Subcutaneous abdominal adipose tissue (tissue), 5 donors: ENCODE measurements around the gene TLNRD1.
A peak's percentile ranks its signal among the peaks of the same experiment; 100 is the strongest.

ENCODE experiments used
- H3K27ac ChIP-seq: one replicate; pipeline ENCODE4 v1.7.0; 2013; ENCODE audit warnings: low read depth, mild to moderate bottlenecking, inconsistent platforms, low read length, moderate library complexity
- H3K27me3 ChIP-seq, 5 donors: one replicate each; pipeline ENCODE4 v1.7.0; 2013; ENCODE audit warnings: low read length in 5 of 5, inconsistent platforms in 1 of 5; ENCODE audit not compliant: control insufficient read depth in 5 of 5, insufficient read depth in 4 of 5
- H3K36me3 ChIP-seq, 5 donors: one replicate each; pipeline ENCODE4 v1.7.0; 2013; ENCODE audit warnings: low read length in 5 of 5; ENCODE audit not compliant: control insufficient read depth in 5 of 5, insufficient read depth in 5 of 5
- H3K4me1 ChIP-seq, 5 donors: one replicate each; pipeline ENCODE4 v1.7.0; 2013; ENCODE audit warnings: low read length in 5 of 5, mild to moderate bottlenecking in 3 of 5, moderate library complexity in 1 of 5; ENCODE audit not compliant: control insufficient read depth in 5 of 5, insufficient read depth in 5 of 5
- H3K4me3 ChIP-seq, 5 donors: one replicate each; pipeline ENCODE4 v1.7.0; 2013; ENCODE audit warnings: low read length in 5 of 5, low read depth in 1 of 5
- H3K9ac ChIP-seq, 5 donors: one replicate each; pipeline ENCODE4 v1.7.0; 2013; ENCODE audit warnings: low read length in 5 of 5, mild to moderate bottlenecking in 4 of 5, moderate library complexity in 3 of 5
- H3K9me3 ChIP-seq, 5 donors: one replicate each; pipeline ENCODE4 v1.7.0; 2013; ENCODE audit warnings: low read length in 5 of 5; ENCODE audit not compliant: control insufficient read depth in 5 of 5
- donor health status: healthy.
- donor health status: healthy.
- donor health status: healthy.
- donor health status: healthy.
- donor health status: healthy.

The TLNRD1 gene

DNA sequence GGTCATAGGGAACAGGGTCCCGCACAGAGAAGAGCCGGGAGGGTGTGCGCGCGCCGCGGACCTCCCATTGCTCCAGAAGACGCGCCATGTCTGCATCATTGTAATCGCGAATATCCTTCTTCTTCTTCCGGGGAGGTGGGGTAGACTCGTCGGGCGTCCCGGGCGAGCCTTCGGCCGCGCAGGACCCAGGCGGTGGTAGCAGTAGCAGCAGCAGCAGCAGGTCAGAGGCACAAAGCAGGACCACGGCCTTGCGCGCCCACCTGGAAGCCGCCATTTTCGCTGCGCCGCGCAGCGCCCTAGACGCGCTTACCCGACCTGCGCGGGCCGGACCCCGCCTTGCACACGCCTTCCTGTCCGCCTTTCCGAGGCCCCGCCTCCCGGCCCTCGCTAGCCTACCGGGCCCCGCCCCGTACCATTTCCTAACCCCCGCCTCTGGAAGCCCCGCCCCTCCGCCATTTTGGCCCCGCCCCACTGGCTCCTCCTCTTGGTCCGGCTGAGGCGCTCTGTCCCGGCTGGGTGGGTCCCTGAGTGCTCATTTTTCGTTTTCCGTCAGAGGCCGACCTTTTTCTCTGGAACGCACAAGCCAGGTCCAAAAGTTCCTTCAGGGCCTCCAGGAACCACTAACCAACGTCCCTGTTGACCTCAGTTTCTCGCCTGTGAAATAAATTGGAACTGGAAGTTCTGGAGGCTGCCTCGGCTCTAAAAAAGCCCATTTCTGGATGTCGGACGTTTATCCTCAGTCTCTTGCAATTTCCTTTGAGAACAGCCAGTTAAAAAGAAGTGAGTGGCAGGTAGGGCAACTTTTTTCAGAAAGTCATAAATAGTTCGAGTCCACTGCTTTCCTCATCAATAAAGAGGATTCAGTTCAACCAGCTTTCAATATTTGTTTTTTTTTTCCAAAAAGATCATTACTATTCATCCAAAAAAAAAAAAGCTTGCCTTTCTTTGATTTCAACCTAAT lies 10.9 kb upstream of the TLNRD1 start, which contains the start of gene MESD:
MESD (minus strand) TSS at position 302 of the 961 bp plus-strand sequence; CDS start at position 274, 28 bp downstream.
- peak within 1 kb of the TSS; percentile 73 to 93 (median 86) for H3K9ac ChIP-seq
- H3K4me3 ChIP-seq, result peak within 1 kb of the TSS; percentile 94 to 99 (median 95)
- no peaks in the 10 kb centered on the region for H3K27me3 ChIP-seq
- peaks cover 0 to 4% (median 0%) of the 10 kb centered on the region in 5 donors for H3K36me3 ChIP-seq
- peaks cover 5 to 57% (median 53%) of the 10 kb centered on the region in 5 donors for H3K4me1 ChIP-seq
- H3K9me3 ChIP-seq, result no peaks in the 10 kb centered on the region
- H3K27ac ChIP-seq, result peak within 1 kb of the TSS; percentile 99

GRCh38 chr15:80990955-80991354 lies 9.8 kb upstream of the TLNRD1 start:
- Histone ChIP-seq H3K36me3 (peaks cover 0 to 4% (median 0%) of the 10 kb centered on the region in 5 donors), H3K9me3 (no peaks in the 10 kb centered on the region), H3K27me3 (no peaks in the 10 kb centered on the region), H3K4me1 (peaks cover 5 to 47% (median 46%) of the 10 kb centered on the region in 5 donors), H3K27ac (peak overlapping the region; percentile 99), H3K9ac (peak overlapping the region in 1 of 5 donors; percentile 6), H3K4me3 (peak overlapping the region in 1 of 5 donors; percentile 0)

DNA sequence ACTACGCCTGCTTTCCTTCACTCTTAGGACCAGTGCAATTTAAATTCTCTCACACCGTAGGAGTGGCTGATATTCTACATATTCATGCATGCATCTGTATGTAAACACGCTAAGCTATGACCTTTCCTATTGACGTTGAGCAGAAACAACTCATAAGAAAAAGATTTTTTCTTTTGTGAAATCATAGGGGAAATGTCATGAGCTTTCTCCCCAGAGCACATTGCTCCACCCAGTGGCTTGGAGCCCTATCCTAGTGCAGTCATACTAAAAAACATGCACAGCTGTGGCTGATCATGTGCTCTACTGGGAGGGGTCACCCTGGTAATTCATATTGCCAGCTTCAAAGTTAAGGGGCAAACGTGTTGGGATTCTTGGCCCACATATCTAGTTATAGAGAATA lies 9.3 kb upstream of the TLNRD1 start:
- H3K27ac ChIP-seq, result peak overlapping the region; percentile 99

GRCh38 chr15:80992006-80992405 lies 8.7 kb upstream of the TLNRD1 start:
- Histone ChIP-seq H3K4me3 (no peak overlapping the region), H3K27ac (peak overlapping the region; percentile 99), H3K27me3 (no peaks in the 10 kb centered on the region), H3K9me3 (peaks cover 0 to 5% (median 3%) of the 10 kb centered on the region in 5 donors), H3K36me3 (no peaks in the 10 kb centered on the region), H3K9ac (no peak overlapping the region), H3K4me1 (peaks cover 5 to 45% (median 43%) of the 10 kb centered on the region in 5 donors)

More for the DNA sequence above, 9.3 kb upstream of the TLNRD1 start:
- H3K27me3 ChIP-seq, result no peaks in the 10 kb centered on the region
- H3K36me3 ChIP-seq, result no peaks in the 10 kb centered on the region
- H3K4me1 ChIP-seq, result peaks cover 5 to 47% (median 46%) of the 10 kb centered on the region in 5 donors
- peaks cover 0 to 3% (median 2%) of the 10 kb centered on the region in 5 donors for H3K9me3 ChIP-seq
- H3K9ac ChIP-seq, result no peak overlapping the region
- H3K4me3 ChIP-seq, result no peak overlapping the region

GRCh38 chr15:80992441-80992840 lies 8.3 kb upstream of the TLNRD1 start:
- Histone ChIP-seq H3K9ac (no peak overlapping the region), H3K4me3 (no peak overlapping the region), H3K4me1 (peaks cover 5 to 45% (median 43%) of the 10 kb centered on the region in 5 donors), H3K9me3 (peaks cover 0 to 5% (median 3%) of the 10 kb centered on the region in 5 donors), H3K36me3 (no peaks in the 10 kb centered on the region), H3K27me3 (no peaks in the 10 kb centered on the region), H3K27ac (no peak overlapping the region)

DNA sequence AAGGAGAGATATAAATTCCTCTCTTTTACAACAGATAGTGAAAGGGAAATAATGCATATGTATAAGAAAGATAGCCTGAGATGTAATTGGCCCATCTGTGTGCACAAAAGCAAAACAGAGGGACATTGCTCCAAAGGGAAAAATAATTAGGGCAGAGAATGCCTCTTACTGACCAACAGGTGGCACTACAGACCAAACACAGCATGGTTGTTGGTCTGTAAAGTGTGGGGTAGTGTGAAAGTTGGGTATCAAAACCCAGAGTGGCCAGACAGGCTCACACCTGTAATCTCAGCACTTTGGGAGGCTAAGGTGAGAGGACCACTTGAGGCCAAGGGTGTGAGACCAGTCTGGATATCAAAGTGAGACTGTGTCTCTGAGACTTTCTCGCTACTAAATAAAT lies 4.5 kb upstream of the TLNRD1 start:
- Histone ChIP-seq H3K27ac (no peak overlapping the region), H3K4me3 (no peak overlapping the region), H3K4me1 (peaks cover under 1 to 29% (median 24%) of the 10 kb centered on the region in 5 donors)

DNA sequence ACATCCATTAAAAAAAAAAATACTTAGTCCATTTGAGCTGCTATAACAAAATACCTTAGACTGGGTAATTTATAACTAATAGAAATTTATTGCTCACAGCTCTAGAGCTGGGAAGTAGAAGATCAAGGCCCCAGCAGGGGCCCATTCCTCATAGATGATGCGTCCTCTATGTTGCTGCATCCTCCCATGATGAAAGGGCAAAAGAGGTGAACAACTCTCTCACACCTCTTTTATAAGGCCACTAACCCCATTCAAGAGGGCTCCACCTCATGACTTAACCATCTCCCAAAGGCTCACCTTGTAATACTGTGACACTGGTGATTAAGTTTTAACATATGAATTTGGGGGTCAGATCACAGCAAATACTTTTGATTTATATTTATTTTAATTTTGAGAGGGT lies 3.0 kb upstream of the TLNRD1 start:
- Histone ChIP-seq H3K27me3 (no peaks in the 10 kb centered on the region), H3K4me1 (peaks cover 0 to 25% (median 17%) of the 10 kb centered on the region in 5 donors), H3K27ac (no peak overlapping the region), H3K4me3 (no peak overlapping the region), H3K36me3 (peaks cover 0 to 3% (median 1%) of the 10 kb centered on the region in 5 donors), H3K9me3 (peaks cover 0 to 5% (median 3%) of the 10 kb centered on the region in 5 donors), H3K9ac (no peak overlapping the region)

More for the DNA sequence above, 4.5 kb upstream of the TLNRD1 start:
- Histone ChIP-seq H3K27me3 (no peaks in the 10 kb centered on the region), H3K36me3 (no peaks in the 10 kb centered on the region), H3K9ac (no peak overlapping the region), H3K9me3 (peaks cover 0 to 5% (median 3%) of the 10 kb centered on the region in 5 donors)

DNA sequence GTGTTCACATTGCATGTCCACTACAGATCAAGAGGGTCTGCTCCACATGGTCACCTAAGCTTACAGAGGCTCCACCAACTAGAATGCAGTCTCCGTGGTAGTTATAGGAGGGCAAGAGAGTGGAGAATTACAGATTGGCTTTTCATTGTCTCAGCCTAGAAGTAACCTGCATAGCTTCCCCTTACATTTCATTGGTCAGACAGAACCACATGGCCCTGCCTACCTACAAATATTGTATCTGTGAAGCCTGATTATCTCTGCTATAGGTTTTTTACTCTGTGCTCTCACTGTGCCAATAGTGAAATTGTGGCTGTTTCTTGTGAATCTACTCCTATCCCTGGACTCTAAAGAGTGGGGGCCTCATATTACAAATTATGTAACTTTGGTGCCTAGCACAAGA lies 2.5 kb upstream of the TLNRD1 start:
- peaks cover 0 to 8% (median 6%) of the 10 kb centered on the region in 5 donors for H3K36me3 ChIP-seq
- H3K4me1 ChIP-seq, result peaks cover 0 to 31% (median 22%) of the 10 kb centered on the region in 5 donors
- peaks cover 0 to 5% (median 3%) of the 10 kb centered on the region in 5 donors for H3K9me3 ChIP-seq
- H3K9ac ChIP-seq, result no peak overlapping the region
- H3K4me3 ChIP-seq, result no peak overlapping the region
- H3K27ac ChIP-seq, result no peak overlapping the region
- H3K27me3 ChIP-seq, result no peaks in the 10 kb centered on the region

GRCh38 chr15:80999623-81000036 lies 1.1 kb upstream of the TLNRD1 start:
- peak overlapping the region; percentile 81 to 89 (median 84) for H3K4me3 ChIP-seq
- H3K27ac ChIP-seq, result peak overlapping the region; percentile 97

More at GRCh38 chr15:80999623-81000036, 1.1 kb upstream of the TLNRD1 start:
- H3K9ac ChIP-seq, result peak overlapping the region in 3 of 5 donors; percentile 28 to 96 (median 85)
- H3K27me3 ChIP-seq, result no peaks in the 10 kb centered on the region
- H3K36me3 ChIP-seq, result peaks cover 5 to 13% (median 8%) of the 10 kb centered on the region in 5 donors
- peaks cover 0 to 5% (median 3%) of the 10 kb centered on the region in 5 donors for H3K9me3 ChIP-seq
- peaks cover 5 to 45% (median 36%) of the 10 kb centered on the region in 5 donors for H3K4me1 ChIP-seq
